ENCODE data around the gene MAPK8IP1. TPM values are rescaled to one million over a fixed set of nuclear protein-coding genes. Genes with fewer than 3 reads are reported as not detected.

The MAPK8IP1 gene
- polyA plus RNA-seq, 1 donor (not counting 4 experiments of a cell fraction or from before 2014, with no cell fraction given), result 0.51 TPM

DNA sequence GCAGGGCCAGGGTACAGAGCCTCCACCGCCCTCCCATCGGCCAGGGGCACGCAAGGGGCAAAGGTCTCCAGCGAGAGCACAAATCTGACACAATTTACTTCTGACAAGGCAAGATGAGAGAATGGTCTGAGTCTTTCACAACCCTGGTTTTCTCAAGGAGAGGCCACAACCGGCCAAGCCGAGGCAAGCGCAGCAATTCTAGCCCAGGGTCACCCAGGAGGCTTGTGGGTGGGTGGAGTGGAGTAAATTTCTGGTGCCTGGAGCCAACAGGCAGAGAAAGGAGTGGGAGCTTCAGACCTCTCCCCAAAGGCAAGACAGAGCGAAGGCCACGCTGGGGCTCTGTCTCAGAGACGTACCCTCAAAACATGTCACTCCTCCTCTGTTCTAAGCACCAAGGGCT is 46.3 kb downstream of the MAPK8IP1 start:
- peak overlapping the region; percentile 53 for H3K4me2 ChIP-seq (ENCODE audit: control insufficient read depth, extremely low read depth, insufficient read depth, low read depth, low read length)
- H3K9me1 ChIP-seq (ENCODE audit: control insufficient read depth, extremely low read depth, insufficient read depth, low read length), result peaks cover 2% of the 10 kb centered on the region
- peaks cover 5 to 13% of the 10 kb centered on the region in 2 experiments for H3K36me3 ChIP-seq (ENCODE audit: control insufficient read depth in 2 of 2, extremely low read depth in 1 of 2, insufficient read depth in 2 of 2, low read length in 2 of 2)
- no peak overlapping the region for H2AFZ ChIP-seq (ENCODE audit: control insufficient read depth, low read length)
- no peak for DNase-seq (ENCODE audit: low read depth, low spot score)
- H3K4me3 ChIP-seq (ENCODE audit: control insufficient read depth in 2 of 3, extremely low read depth in 1 of 3, insufficient read depth in 2 of 3, low read depth in 1 of 3, low read length in 3 of 3), result no peak overlapping the region
- H3K4me1 ChIP-seq (ENCODE audit: control insufficient read depth, extremely low read depth, insufficient read depth, low read length), result peaks cover 78% of the 10 kb centered on the region
- H3K9ac ChIP-seq (ENCODE audit: control insufficient read depth, extremely low read depth, insufficient read depth, low read length), result peak overlapping the region; percentile 56
- no peaks in the 10 kb centered on the region for H4K20me1 ChIP-seq (ENCODE audit: control insufficient read depth, extremely low read depth, insufficient read depth, low read length)
- dilution Hi-C loops (cut with MboI; ENCODE audit: extremely low pct_ligation_motif_present, low sequenced_read_pairs), result no loop called here
- no peaks in the 10 kb centered on the region for H3K9me3 ChIP-seq (ENCODE audit: control insufficient read depth, low read depth, low read length)
- no peaks in the 10 kb centered on the region for H3K27me3 ChIP-seq (ENCODE audit: control insufficient read depth, extremely low read depth, insufficient read depth, low read length)
- no peaks in the 10 kb centered on the region for H3K79me2 ChIP-seq (ENCODE audit: control insufficient read depth, insufficient read depth, low read length)
- TF ChIP-seq, protein P1, sequence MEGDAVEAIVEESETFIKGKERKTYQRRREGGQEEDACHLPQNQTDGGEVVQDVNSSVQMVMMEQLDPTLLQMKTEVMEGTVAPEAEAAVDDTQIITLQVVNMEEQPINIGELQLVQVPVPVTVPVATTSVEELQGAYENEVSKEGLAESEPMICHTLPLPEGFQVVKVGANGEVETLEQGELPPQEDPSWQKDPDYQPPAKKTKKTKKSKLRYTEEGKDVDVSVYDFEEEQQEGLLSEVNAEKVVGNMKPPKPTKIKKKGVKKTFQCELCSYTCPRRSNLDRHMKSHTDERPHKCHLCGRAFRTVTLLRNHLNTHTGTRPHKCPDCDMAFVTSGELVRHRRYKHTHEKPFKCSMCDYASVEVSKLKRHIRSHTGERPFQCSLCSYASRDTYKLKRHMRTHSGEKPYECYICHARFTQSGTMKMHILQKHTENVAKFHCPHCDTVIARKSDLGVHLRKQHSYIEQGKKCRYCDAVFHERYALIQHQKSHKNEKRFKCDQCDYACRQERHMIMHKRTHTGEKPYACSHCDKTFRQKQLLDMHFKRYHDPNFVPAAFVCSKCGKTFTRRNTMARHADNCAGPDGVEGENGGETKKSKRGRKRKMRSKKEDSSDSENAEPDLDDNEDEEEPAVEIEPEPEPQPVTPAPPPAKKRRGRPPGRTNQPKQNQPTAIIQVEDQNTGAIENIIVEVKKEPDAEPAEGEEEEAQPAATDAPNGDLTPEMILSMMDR (optimal IDR thresholded peaks at IDR 0.05 in 1 of 3, IDR thresholded peaks at IDR 0.05 in 1 of 3, conservative IDR thresholded peaks at IDR 0.05 in 1 of 3; ENCODE audit: extremely low read depth in 1 of 3, insufficient read depth in 2 of 3, low read length in 3 of 3), result no peak
- TF ChIP-seq EZH2 (IDR thresholded peaks at IDR 0.05; ENCODE audit: low read length), result no peak
- FAIRE-seq, result no peak
- H3K27ac ChIP-seq (ENCODE audit: control insufficient read depth, insufficient read depth, low read length), result peak overlapping the region; percentile 78

DNA sequence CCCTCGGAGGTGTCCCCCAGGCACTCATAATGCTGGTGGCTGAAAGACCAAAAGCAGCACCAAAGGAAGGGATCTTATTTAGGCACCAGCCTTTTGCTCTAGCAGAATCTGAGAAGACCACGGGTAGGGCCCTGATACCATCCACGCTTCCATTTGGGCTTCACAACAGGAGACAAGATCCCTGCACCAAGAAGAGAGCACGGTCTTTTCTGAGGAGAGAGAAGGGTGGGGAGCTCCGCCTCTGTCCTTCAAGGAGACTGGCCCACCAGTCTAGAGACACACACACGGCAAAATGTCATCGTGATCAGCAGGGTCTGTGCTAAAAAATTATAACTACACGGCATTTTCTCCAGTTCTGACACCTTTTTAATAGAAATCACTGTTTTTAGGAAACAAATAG is 46.8 kb downstream of the MAPK8IP1 start:
- peaks cover 78% of the 10 kb centered on the region for H3K4me1 ChIP-seq (ENCODE audit: control insufficient read depth, extremely low read depth, insufficient read depth, low read length)
- DNase-seq (ENCODE audit: low read depth, low spot score), result no peak
- peaks cover 2% of the 10 kb centered on the region for H3K9me1 ChIP-seq (ENCODE audit: control insufficient read depth, extremely low read depth, insufficient read depth, low read length)
- H2AFZ ChIP-seq (ENCODE audit: control insufficient read depth, low read length), result no peak overlapping the region
- no peak for TF ChIP-seq EZH2 (IDR thresholded peaks at IDR 0.05; ENCODE audit: low read length)
- TF ChIP-seq, protein P1 (optimal IDR thresholded peaks at IDR 0.05 in 1 of 3, IDR thresholded peaks at IDR 0.05 in 1 of 3, conservative IDR thresholded peaks at IDR 0.05 in 1 of 3; ENCODE audit: extremely low read depth in 1 of 3, insufficient read depth in 2 of 3, low read length in 3 of 3), result no peak
- peak overlapping the region; percentile 78 for H3K27ac ChIP-seq (ENCODE audit: control insufficient read depth, insufficient read depth, low read length)
- H4K20me1 ChIP-seq (ENCODE audit: control insufficient read depth, extremely low read depth, insufficient read depth, low read length), result no peaks in the 10 kb centered on the region
- FAIRE-seq, result no peak
- H3K27me3 ChIP-seq (ENCODE audit: control insufficient read depth, extremely low read depth, insufficient read depth, low read length), result no peaks in the 10 kb centered on the region
- peak overlapping the region; percentile 53 for H3K4me2 ChIP-seq (ENCODE audit: control insufficient read depth, extremely low read depth, insufficient read depth, low read depth, low read length)
- H3K9ac ChIP-seq (ENCODE audit: control insufficient read depth, extremely low read depth, insufficient read depth, low read length), result peak overlapping the region; percentile 56
- H3K79me2 ChIP-seq (ENCODE audit: control insufficient read depth, insufficient read depth, low read length), result no peaks in the 10 kb centered on the region
- H3K4me3 ChIP-seq (ENCODE audit: control insufficient read depth in 2 of 3, extremely low read depth in 1 of 3, insufficient read depth in 2 of 3, low read depth in 1 of 3, low read length in 3 of 3), result no peak overlapping the region
- H3K9me3 ChIP-seq (ENCODE audit: control insufficient read depth, low read depth, low read length), result no peaks in the 10 kb centered on the region
- dilution Hi-C loops (cut with MboI; ENCODE audit: extremely low pct_ligation_motif_present, low sequenced_read_pairs), result no loop called here
- peaks cover 6 to 12% of the 10 kb centered on the region in 2 experiments for H3K36me3 ChIP-seq (ENCODE audit: control insufficient read depth in 2 of 2, extremely low read depth in 1 of 2, insufficient read depth in 2 of 2, low read length in 2 of 2)

Data from keratinocyte (primary cell).